ENCODE results near the gene LINC01488. TPM values are rescaled to one million over a fixed set of nuclear protein-coding genes. Genes with fewer than 3 reads are reported as not detected.

Gene LINC01488
- total and polyA plus RNA-seq, 10 of the 15 experiments (the other 5 are each of a cell fraction or from before 2014, with no cell fraction given): not detected

DNA sequence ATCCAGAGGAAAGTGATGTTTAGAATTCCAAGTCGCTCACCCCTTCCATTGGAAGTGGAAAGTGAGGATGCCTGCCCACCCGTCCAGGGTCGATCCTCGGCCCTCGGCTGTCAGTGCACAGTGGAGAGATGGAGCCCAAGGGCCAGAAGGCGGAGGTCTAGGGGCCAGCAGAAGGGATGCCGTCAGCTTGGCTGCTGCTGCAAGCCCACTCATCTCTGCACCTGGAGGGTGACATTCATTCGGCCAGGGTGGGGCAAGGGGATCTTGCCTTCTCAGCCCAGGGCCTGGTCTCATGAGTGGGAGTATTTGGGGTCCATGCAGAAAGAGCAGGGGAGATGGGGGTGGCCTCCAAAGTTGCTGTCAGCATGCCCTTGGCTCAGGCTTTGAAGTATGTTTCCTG is 30.7 kb downstream of the LINC01488 start:
- H3K4me3 ChIP-seq: no peak overlapping the region
- no peak overlapping the region for H2AFZ ChIP-seq (ENCODE audit: control insufficient read depth, low read depth, low read length)
- intact Hi-C loops (cut with micrococcal nuclease; ENCODE audit: unreplicated experiment): no loop called here
- H3K4me1 ChIP-seq (ENCODE audit: control insufficient read depth, insufficient read depth, low read length): no peaks in the 10 kb centered on the region
- ChIA-PET SMC1A (ENCODE audit: uncharacterized antibody, unreplicated experiment) (no interaction called here), CTCF (no interaction called here), RAD21 (ENCODE audit: unreplicated experiment) (no interaction called here), POLR2A (no interaction called here)
- H3K4me2 ChIP-seq (ENCODE audit: control insufficient read depth, insufficient read depth): no peak overlapping the region
- H3K9me3 ChIP-seq (replicated peaks; ENCODE audit: control insufficient read depth, insufficient read depth, low read length): peaks cover 4% of the 10 kb centered on the region; the same call in 2 of the 3 replicates
- H3K36me3 ChIP-seq (ENCODE audit: control insufficient read depth in 2 of 2, insufficient read depth in 2 of 2, low read length in 1 of 2): no peaks in the 10 kb centered on the region
- ATAC-seq (no peak), DNase-seq (ENCODE audit: low read depth, low spot score) (no peak), FAIRE-seq (no peak)
- H3K9ac ChIP-seq (ENCODE audit: control insufficient read depth, insufficient read depth, low read length): no peak overlapping the region
- no peak overlapping the region for H3K27ac ChIP-seq (ENCODE audit: control insufficient read depth, insufficient read depth)
- in situ Hi-C loops (cut with MboI): no loop called here
- TF ChIP-seq MYC (IDR thresholded peaks at IDR 0.05; ENCODE audit: insufficient read depth, insufficient read length, insufficient replicate concordance, low read length, severe bottlenecking) (no peak), KLF5 (IDR thresholded peaks at IDR 0.05; ENCODE audit: partially characterized antibody) (no peak), PML (IDR thresholded peaks at IDR 0.05; ENCODE audit: low read length) (no peak), STAT3 (IDR thresholded peaks at IDR 0.05; ENCODE audit: low read depth, low read length) (no peak), CREM (IDR thresholded peaks at IDR 0.05; ENCODE audit: low read depth) (no peak), BHLHE40 (IDR thresholded peaks at IDR 0.05; ENCODE audit: borderline replicate concordance in 1 of 2, low read depth in 2 of 2, low read length in 1 of 2) (no peak)
- TF ChIP-seq, protein P1, sequence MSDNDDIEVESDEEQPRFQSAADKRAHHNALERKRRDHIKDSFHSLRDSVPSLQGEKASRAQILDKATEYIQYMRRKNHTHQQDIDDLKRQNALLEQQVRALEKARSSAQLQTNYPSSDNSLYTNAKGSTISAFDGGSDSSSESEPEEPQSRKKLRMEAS (IDR thresholded peaks at IDR 0.05; ENCODE audit: low read depth, low read length): no peak
- TF ChIP-seq, protein P2, sequence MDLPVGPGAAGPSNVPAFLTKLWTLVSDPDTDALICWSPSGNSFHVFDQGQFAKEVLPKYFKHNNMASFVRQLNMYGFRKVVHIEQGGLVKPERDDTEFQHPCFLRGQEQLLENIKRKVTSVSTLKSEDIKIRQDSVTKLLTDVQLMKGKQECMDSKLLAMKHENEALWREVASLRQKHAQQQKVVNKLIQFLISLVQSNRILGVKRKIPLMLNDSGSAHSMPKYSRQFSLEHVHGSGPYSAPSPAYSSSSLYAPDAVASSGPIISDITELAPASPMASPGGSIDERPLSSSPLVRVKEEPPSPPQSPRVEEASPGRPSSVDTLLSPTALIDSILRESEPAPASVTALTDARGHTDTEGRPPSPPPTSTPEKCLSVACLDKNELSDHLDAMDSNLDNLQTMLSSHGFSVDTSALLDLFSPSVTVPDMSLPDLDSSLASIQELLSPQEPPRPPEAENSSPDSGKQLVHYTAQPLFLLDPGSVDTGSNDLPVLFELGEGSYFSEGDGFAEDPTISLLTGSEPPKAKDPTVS (IDR thresholded peaks at IDR 0.05; ENCODE audit: low read depth, low read length): no peak
- H3K27me3 ChIP-seq (replicated peaks in 1 of 2; ENCODE audit: control insufficient read depth in 2 of 2, insufficient read depth in 2 of 2, low read length in 1 of 2): no peaks in the 10 kb centered on the region; a peak in 2 of 4 replicates
- H4K20me1 ChIP-seq (ENCODE audit: control insufficient read depth, insufficient read depth): no peaks in the 10 kb centered on the region
- no TSS peak for BruUV-seq (replicated peaks)
- 18% methylated on average over 8 of the region's 8 CpGs for WGBS (ENCODE audit: insufficient coverage, insufficient replicate concordance, low lambda C conversion rate, missing lambda C conversion rate)
- no peaks in the 10 kb centered on the region for H3K79me2 ChIP-seq (ENCODE audit: control insufficient read depth, insufficient read depth, low read length)
